K562 (cell line): ENCODE data around the gene TMEM178A. TPM values are rescaled to one million over a fixed set of nuclear protein-coding genes. Genes with fewer than 3 reads are reported as not detected.

Experiments used
- ATAC-seq: fragments of 200-7000 bp; cut with Tn5 transposase; 3 replicates; pipeline ENCODE4 v1.9.1; 2020; ENCODE audit warnings: moderate library complexity
- BruUV-seq: library from RNA; stranded (reverse); fragments of 400-500 nt; replicated peaks from 2 replicates; lab custom pipeline; 2021; lab: Mats Ljungman, UMichigan
- CTCF ChIA-PET: fragments of 300-600 bp; formaldehyde crosslinking; extraction: SDS; loops from one replicate; lab custom pipeline; 2021; ENCODE audit warnings: low intra/inter-chr PET ratio; lab: Yijun Ruan, JAX
- POLR2A ChIA-PET: fragments of 300-600, 350-650 bp; sonication (Branson Sonifier 250); formaldehyde crosslinking; extraction: SDS; loops from one replicate; lab custom pipeline; 2021; ENCODE audit warnings: antibody characterized with exemption, inconsistent platforms; lab: Yijun Ruan, JAX
- DNase-seq, 4 experiments: peaks; one replicate each; pipeline versions ENCODE4 v3.0.0 to v3.0.0-alpha.2; 2011 to 2018; ENCODE audit warnings: low spot score in 3 of 4, mixed read lengths in 3 of 4; ENCODE audit errors: extremely low read depth in 1 of 4
- FAIRE-seq: peaks from 2 replicates; lab custom pipeline; 2011; peaks lifted over from hg19 to GRCh38; lab: Jason Lieb, UNC
- H2AFZ ChIP-seq: 2 replicates; pipeline ENCODE4 v1.6.0; 2011; ENCODE audit warnings: low read depth, low read length, control low read depth, inconsistent platforms
- H3K27ac ChIP-seq: fragments of 200-600 bp; 3 replicates; pipeline ENCODE4 v1.8.0; 2011; ENCODE audit warnings: low read depth, mild to moderate bottlenecking, control low read depth, inconsistent platforms, low read length, moderate library complexity, mixed read lengths; ENCODE audit errors: extremely low read depth
- H3K27me3 ChIP-seq, 2 experiments: fragments of 300-600 bp in 1 of 2; 2 replicates in 1 of 2; 3 replicates in 1 of 2; pipeline versions ENCODE4 v1.6.0 to v1.8.0; 2011; ENCODE audit warnings: inconsistent platforms in 2 of 2, low read length in 2 of 2, mild to moderate bottlenecking in 1 of 2, mixed read lengths in 1 of 2, moderate library complexity in 1 of 2; ENCODE audit not compliant: control insufficient read depth in 2 of 2, insufficient read depth in 2 of 2
- H3K36me3 ChIP-seq: fragments of 300-600 bp; 3 replicates; pipeline ENCODE4 v1.8.0; 2011; ENCODE audit warnings: mild to moderate bottlenecking, low read length, inconsistent platforms; ENCODE audit not compliant: control insufficient read depth, insufficient read depth
- H3K4me1 ChIP-seq, 2 experiments: fragments of 200-600 bp in 1 of 2; replicated peaks in 1 of 2; 2 replicates in 1 of 2; 3 replicates in 1 of 2; pipeline versions ENCODE4 v1.5.1 to v1.8.0; 2011; ENCODE audit warnings: inconsistent platforms in 2 of 2, low read length in 2 of 2, mild to moderate bottlenecking in 1 of 2, mixed read lengths in 1 of 2, moderate library complexity in 1 of 2; ENCODE audit not compliant: control insufficient read depth in 2 of 2, insufficient read depth in 2 of 2
- H3K4me2 ChIP-seq: 2 replicates; pipeline ENCODE4 v1.6.1; 2011; ENCODE audit warnings: low read length, control low read depth, inconsistent platforms, mixed read lengths; ENCODE audit not compliant: insufficient read depth
- H3K4me3 ChIP-seq: fragments of 200-600 bp; sonication (generic), shearing (Covaris generic); 2 replicates; pipeline ENCODE4 v1.5.1; 2016; ENCODE audit warnings: control low read depth, inconsistent platforms
- H3K79me2 ChIP-seq: fragments of 200-600 bp; 3 replicates; pipeline ENCODE4 v1.8.0; 2011; ENCODE audit warnings: low read length, inconsistent platforms; ENCODE audit not compliant: control insufficient read depth, insufficient read depth
- H3K9ac ChIP-seq, 2 experiments: 2 replicates each; pipeline versions ENCODE4 v1.6.0 to v1.6.1; 2011; ENCODE audit warnings: low read depth in 2 of 2, low read length in 2 of 2, control low read depth in 1 of 2, inconsistent platforms in 1 of 2, mild to moderate bottlenecking in 1 of 2, mixed read lengths in 1 of 2; ENCODE audit not compliant: insufficient read depth in 1 of 2
- H3K9me1 ChIP-seq: one replicate; pipeline ENCODE4 v1.6.0; 2011; ENCODE audit warnings: inconsistent platforms, mild to moderate bottlenecking, low read length, moderate library complexity; ENCODE audit not compliant: control insufficient read depth, insufficient read depth
- H3K9me3 ChIP-seq: replicated peaks from 2 replicates; pipeline ENCODE4 v1.5.1; 2011; ENCODE audit warnings: low read depth, low read length, inconsistent platforms; ENCODE audit not compliant: control insufficient read depth, insufficient read depth
- H4K20me1 ChIP-seq: replicated peaks from 2 replicates; pipeline ENCODE4 v1.6.1; 2011; ENCODE audit warnings: low read length, inconsistent platforms, mixed read lengths; ENCODE audit not compliant: control insufficient read depth, insufficient read depth
- CEBPG ChIP-seq, 3 experiments: fragments of 200-800 bp in 1 of 3; sonication (Bioruptor generic) in 1 of 3; sonication (generic) in 1 of 3; formaldehyde crosslinking in 1 of 3; IDR thresholded peaks in 2 of 3; conservative IDR thresholded peaks in 1 of 3; 2 replicates each; pipeline versions ENCODE4 v1.6.1 to v1.8.0; 2016 to 2022; ENCODE audit warnings: missing compliant biosample characterization in 2 of 3, missing genetic modification characterization in 2 of 3, mild to moderate bottlenecking in 1 of 3, missing genetic modification reagents in 1 of 3
- E2F4 ChIP-seq: sonication (generic); formaldehyde crosslinking; IDR thresholded peaks from 2 replicates; pipeline ENCODE4 v1.8.0; 2022; ENCODE audit warnings: mild to moderate bottlenecking, low read depth, missing genetic modification reagents
- SMAD2 ChIP-seq: fragments of 150-350 bp; IDR thresholded peaks from 2 replicates; pipeline ENCODE4 v1.6.1; 2014; ENCODE audit warnings: low read depth, mild to moderate bottlenecking, low read length
- ZNF316 ChIP-seq: fragments of 450-650 bp; IDR thresholded peaks from 2 replicates; pipeline ENCODE4 v1.6.1; 2016
- WGBS: fragments of 100-300 bp; shearing (Covaris generic); methylation state at CpG from one replicate; pipeline ENCODE4 v1.1.6; 2016; ENCODE audit warnings: low coverage, mixed read lengths; ENCODE audit not compliant: insufficient coverage; ENCODE audit errors: missing lambda C conversion rate; 5-methylcytosine and 5-hydroxymethylcytosine counted together
- in situ Hi-C: fragments of 300-500 bp; cut with MboI; formaldehyde crosslinking; loops from 4 replicates; pipeline ENCODE4 v1.15.0; 2018; ENCODE audit warnings: inconsistent platforms, mixed read lengths
- intact Hi-C: fragments of 100-400 bp; cut with micrococcal nuclease; formaldehyde crosslinking; loops from 2 replicates; pipeline ENCODE4 v1.14.2; 2022
- polyA plus RNA-seq, 8 experiments: library from polyadenylated mRNA; depleted of rRNA in 4 of 8; stranded (reverse) in 5 of 8; unstranded in 3 of 8; fragments of >200 nt; fragmentation: Nextera tagmentation in 2 of 8; fragmentation: Illumina TruSeq in 1 of 8; extraction: Ambion mirVana in 2 of 8; extraction: Trizol in 1 of 8; gene quantifications; 2 replicates each; pipeline versions ENCODE4 v1.2.1 to v1.2.3, GENCODE V29; 2011 to 2014; ENCODE audit warnings: inconsistent platforms in 1 of 8, missing spikeins in 1 of 8
- total RNA-seq, 7 experiments: library from RNA; depleted of rRNA in 6 of 7; stranded (reverse); fragments of >200 nt in 6 of 7; fragmentation: Illumina TruSeq in 2 of 7; extraction: Trizol in 2 of 7; gene quantifications; 2 replicates each; pipeline versions ENCODE4 v1.2.1 to v1.2.3, GENCODE V29; 2011 to 2021; ENCODE audit warnings: low replicate concordance in 1 of 7

TMEM178A gene
- total and polyA plus RNA-seq, 9 of the 15 experiments (the other 6 are each of a cell fraction or from before 2014, with no cell fraction given), result 0.04 to 0.17 TPM; not detected in 7

- no peak for DNase-seq
- intact Hi-C loops, result no loop called here
- TF ChIP-seq CEBPG (CRISPR knock-in tag; IDR thresholded peaks at IDR 0.05) (no peak), CEBPG (tag; conservative IDR thresholded peaks at IDR 0.05 in 1 of 2, IDR thresholded peaks at IDR 0.05 in 1 of 2) (peak in 1 of 2 experiments; percentile 35; a peak in 1 of 4 replicates), SMAD2 (no peak)
- Histone ChIP-seq H4K20me1 (no peaks in the 10 kb centered on the region), H3K27me3 (peaks cover 0 to 12% of the 10 kb centered on the region in 2 experiments; a peak in 2 of 5 replicates), H3K9ac (no peak overlapping the region), H3K79me2 (no peaks in the 10 kb centered on the region), H3K9me1 (no peaks in the 10 kb centered on the region), H3K36me3 (no peaks in the 10 kb centered on the region), H3K9me3 (no peaks in the 10 kb centered on the region), H3K4me3 (no peak overlapping the region), H3K4me1 (no peaks in the 10 kb centered on the region; a peak in 1 of 5 replicates), H3K4me2 (no peak overlapping the region), H2AFZ (no peak overlapping the region), H3K27ac (no peak overlapping the region)
- ChIA-PET CTCF (no interaction called here), POLR2A (no interaction called here)
- ATAC-seq, result no peak
- WGBS, result 5% methylated on average over 2 of the region's 2 CpGs
- no TSS peak for BruUV-seq
- in situ Hi-C loops, result no loop called here
- FAIRE-seq, result no peak
Measured at GRCh38 chr2:39682066-39682692, 16.5 kb downstream of the TMEM178A start.

GRCh38 chr2:39683022-39683699, 17.4 kb downstream of the TMEM178A start:
- in situ Hi-C loops, result no loop called here
- POLR2A ChIA-PET, result no interaction called here

More at GRCh38 chr2:39683022-39683699, 17.4 kb downstream of the TMEM178A start:
- H3K79me2 ChIP-seq, result no peaks in the 10 kb centered on the region
- no peak for FAIRE-seq
- no peaks in the 10 kb centered on the region for H3K9me1 ChIP-seq
- no peak for DNase-seq
- no peaks in the 10 kb centered on the region for H3K9me3 ChIP-seq
- H3K27ac ChIP-seq, result no peak overlapping the region
- no peaks in the 10 kb centered on the region for H4K20me1 ChIP-seq
- no peaks in the 10 kb centered on the region for H3K36me3 ChIP-seq
- CTCF ChIA-PET, result no interaction called here
- ATAC-seq, result no peak
- peaks cover 0 to 12% of the 10 kb centered on the region in 2 experiments; a peak in 2 of 5 replicates for H3K27me3 ChIP-seq
- no TSS peak for BruUV-seq
- no peak overlapping the region for H3K9ac ChIP-seq
- no peak overlapping the region for H2AFZ ChIP-seq
- no peak overlapping the region for H3K4me2 ChIP-seq
- H3K4me1 ChIP-seq, result no peaks in the 10 kb centered on the region; a peak in 1 of 5 replicates
- WGBS, result 3% methylated on average over 9 of the region's 9 CpGs
- intact Hi-C loops, result no loop called here
- H3K4me3 ChIP-seq, result no peak overlapping the region
- TF ChIP-seq ZNF316 (peak; percentile 6; the same call in 1 of the 2 replicates), E2F4 (CRISPR knock-in tag) (no peak)
- TF ChIP-seq, all 486 proteins: peak for 1
